CD14-positive monocyte (primary cell): Measurements from ENCODE around the gene ABI3. TPM values are rescaled to one million over a fixed set of nuclear protein-coding genes. Genes with fewer than 3 reads are reported as not detected.
A peak's percentile ranks its signal among the peaks of the same experiment; 100 is the strongest.

Experiments used
- DNase-seq, 3 donors: peaks; one replicate each; pipeline ENCODE4 v3.0.0-alpha.2; 2011 to 2022
- H2AFZ ChIP-seq: 2 replicates; pipeline ENCODE4 v1.6.0; 2012; ENCODE audit warnings: mild to moderate bottlenecking, low read depth, low read length, inconsistent platforms; ENCODE audit not compliant: insufficient read depth, poor library complexity, severe bottlenecking
- H3K27ac ChIP-seq, 2 donors: 1 replicate in 1 of 2; 2 replicates in 1 of 2; pipeline ENCODE4 v1.5.1; 2012 to 2013; ENCODE audit warnings: low read length in 2 of 2, control low read depth in 1 of 2, inconsistent platforms in 1 of 2, low read depth in 1 of 2, mild to moderate bottlenecking in 1 of 2
- H3K27me3 ChIP-seq, 2 donors: one replicate each; pipeline versions ENCODE4 v1.6.0 to v1.6.1; 2011 to 2013; ENCODE audit warnings: low read length in 2 of 2; ENCODE audit not compliant: control insufficient read depth in 2 of 2, insufficient read depth in 2 of 2
- H3K36me3 ChIP-seq, 2 donors: replicated peaks in 1 of 2; 1 replicate in 1 of 2; 2 replicates in 1 of 2; pipeline versions ENCODE4 v1.5.1 to v1.6.1; 2012 to 2013; ENCODE audit warnings: low read length in 2 of 2, control low read depth in 1 of 2, inconsistent platforms in 1 of 2, mild to moderate bottlenecking in 1 of 2; ENCODE audit not compliant: insufficient read depth in 2 of 2, control insufficient read depth in 1 of 2
- H3K4me1 ChIP-seq, 2 donors: 1 replicate in 1 of 2; 2 replicates in 1 of 2; pipeline versions ENCODE4 v1.5.1 to v1.6.1; 2012 to 2013; ENCODE audit warnings: low read length in 2 of 2, control low read depth in 1 of 2, inconsistent platforms in 1 of 2, mild to moderate bottlenecking in 1 of 2, moderate library complexity in 1 of 2; ENCODE audit not compliant: insufficient read depth in 2 of 2, control insufficient read depth in 1 of 2
- H3K4me2 ChIP-seq: replicated peaks from 2 replicates; pipeline ENCODE3; 2012; ENCODE audit warnings: low read length, moderate library complexity, mild to moderate bottlenecking; ENCODE audit not compliant: poor library complexity, severe bottlenecking; ENCODE audit errors: extremely low read depth
- H3K4me3 ChIP-seq, 3 experiments: fragments of 200-600 bp in 1 of 3; sonication (generic) in 1 of 3; replicated peaks in 1 of 3; 1 replicate in 2 of 3; 2 replicates in 1 of 3; pipeline ENCODE4 v1.5.1; 2011 to 2013; ENCODE audit warnings: low read length in 3 of 3, mild to moderate bottlenecking in 3 of 3, control low read depth in 2 of 3, low read depth in 2 of 3, inconsistent platforms in 1 of 3, moderate library complexity in 1 of 3
- H3K79me2 ChIP-seq: 2 replicates; pipeline ENCODE4 v1.6.0; 2012; ENCODE audit warnings: mild to moderate bottlenecking, control low read depth, inconsistent platforms, low read length, moderate library complexity; ENCODE audit not compliant: insufficient read depth
- H3K9ac ChIP-seq: 2 replicates; pipeline ENCODE4 v1.6.0; 2017; ENCODE audit warnings: low read length, mild to moderate bottlenecking; ENCODE audit not compliant: insufficient read depth, poor library complexity, severe bottlenecking
- H3K9me3 ChIP-seq, 2 donors: replicated peaks in 1 of 2; 1 replicate in 1 of 2; 2 replicates in 1 of 2; pipeline versions ENCODE4 v1.5.1 to v1.6.1; 2012 to 2013; ENCODE audit warnings: low read length in 2 of 2, control low read depth in 1 of 2; ENCODE audit not compliant: control insufficient read depth in 1 of 2, insufficient read depth in 1 of 2
- H4K20me1 ChIP-seq: 2 replicates; pipeline ENCODE4 v1.6.0; 2012; ENCODE audit warnings: mild to moderate bottlenecking, low read length, control low read depth, moderate library complexity; ENCODE audit not compliant: insufficient read depth
- H3K27ac Mint-ChIP-seq, 7 donors: one replicate each; pipeline ENCODE4 v1.8.0; 2020; ENCODE audit warnings: mild to moderate bottlenecking in 7 of 7, mixed read lengths in 7 of 7, moderate library complexity in 6 of 7, inconsistent platforms in 2 of 7
- H3K27me3 Mint-ChIP-seq, 3 donors: one replicate each; pipeline ENCODE4 v1.8.0; 2021 to 2022; ENCODE audit warnings: low read depth in 3 of 3, mild to moderate bottlenecking in 3 of 3, mixed read lengths in 3 of 3, moderate library complexity in 3 of 3, inconsistent platforms in 1 of 3
- H3K36me3 Mint-ChIP-seq, 2 donors: one replicate each; pipeline ENCODE4 v1.8.0; 2020; ENCODE audit warnings: mixed read lengths in 2 of 2, inconsistent platforms in 1 of 2, mild to moderate bottlenecking in 1 of 2
- H3K4me1 Mint-ChIP-seq: one replicate; pipeline ENCODE4 v1.8.0; 2020; ENCODE audit warnings: mild to moderate bottlenecking, mixed read lengths
- H3K4me3 Mint-ChIP-seq, 2 donors: one replicate each; pipeline ENCODE4 v1.8.0; 2020; ENCODE audit warnings: mild to moderate bottlenecking in 2 of 2, mixed read lengths in 2 of 2, moderate library complexity in 1 of 2
- H3K9me3 Mint-ChIP-seq, 7 donors: one replicate each; pipeline ENCODE4 v1.8.0; 2020 to 2022; ENCODE audit warnings: mixed read lengths in 7 of 7, mild to moderate bottlenecking in 6 of 7, moderate library complexity in 6 of 7, inconsistent platforms in 2 of 7
- CTCF ChIP-seq: fragments of 200-600 bp; IDR thresholded peaks from one replicate; pipeline ENCODE4 v1.8.0; 2022; ENCODE audit warnings: antibody characterized with exemption, mild to moderate bottlenecking
- WGBS: methylation state at CpG from one replicate; pipeline ENCODE4 v1.1.5; 2013; ENCODE audit warnings: missing lambda C conversion rate; ENCODE audit not compliant: insufficient coverage; 5-methylcytosine and 5-hydroxymethylcytosine counted together
- intact Hi-C, 2 donors: fragments of 100-400 bp; cut with micrococcal nuclease; formaldehyde crosslinking; loops; one replicate each; pipeline versions ENCODE4 v1.15.0 to v1.15.1; 2023
- polyA plus RNA-seq, 3 donors: library from polyadenylated mRNA; depleted of rRNA in 1 of 3; unstranded in 2 of 3; stranded (reverse) in 1 of 3; fragments of 300-500 nt in 2 of 3; fragments of >200 nt in 1 of 3; fragmentation: Illumina TruSeq in 2 of 3; gene quantifications; 1 replicate in 2 of 3; 2 replicates in 1 of 3; pipeline ENCODE4 v1.2.3, GENCODE V29; 2012 to 2021

The ABI3 gene
- polyA plus RNA-seq, 3 donors = 43.2 to 90.6 (median 73.2) TPM

GRCh38 chr17:49255125-49255524 lies 44.6 kb downstream of the ABI3 start:
- no peaks in the 10 kb centered on the region for H3K9me3 ChIP-seq
- H3K27me3 Mint-ChIP-seq = peaks cover 0 to 4% (median 2%) of the 10 kb centered on the region in 3 donors
- H3K4me2 ChIP-seq = no peak overlapping the region
- intact Hi-C loops = no loop called here
- H3K36me3 ChIP-seq = no peaks in the 10 kb centered on the region
- no peak overlapping the region for H3K27ac Mint-ChIP-seq
- TF ChIP-seq CTCF = no peak
- 75% methylated on average over 3 of the region's 5 CpGs for WGBS
- H3K27ac ChIP-seq = no peak overlapping the region
- peaks cover 36 to 44% of the 10 kb centered on the region in 2 donors for H3K4me1 ChIP-seq
- no peaks in the 10 kb centered on the region for H3K79me2 ChIP-seq
- H3K4me3 Mint-ChIP-seq = no peak overlapping the region
- no peaks in the 10 kb centered on the region for H4K20me1 ChIP-seq
- H3K4me3 ChIP-seq = no peak overlapping the region
- H3K4me1 Mint-ChIP-seq = peaks cover 44% of the 10 kb centered on the region
- H3K9ac ChIP-seq = no peak overlapping the region
- H3K9me3 Mint-ChIP-seq = no peaks in the 10 kb centered on the region
- peak in 1 of 3 donors; percentile 22 for DNase-seq
- no peaks in the 10 kb centered on the region for H3K27me3 ChIP-seq
- H3K36me3 Mint-ChIP-seq = peaks cover 8 to 13% of the 10 kb centered on the region in 2 donors
- H2AFZ ChIP-seq = no peak overlapping the region

GRCh38 chr17:49258394-49258793 lies 47.9 kb downstream of the ABI3 start:
- DNase-seq = no peak
- Histone ChIP-seq H3K79me2 (no peaks in the 10 kb centered on the region), H2AFZ (no peak overlapping the region), H3K9me3 (no peaks in the 10 kb centered on the region), H3K4me2 (no peak overlapping the region), H3K27me3 (no peaks in the 10 kb centered on the region), H3K9ac (no peak overlapping the region), H3K4me3 (no peak overlapping the region), H3K4me1 (peaks cover 22 to 30% of the 10 kb centered on the region in 2 donors), H3K27ac (no peak overlapping the region), H4K20me1 (no peaks in the 10 kb centered on the region), H3K36me3 (no peaks in the 10 kb centered on the region)
- Mint-ChIP-seq H3K36me3 (peaks cover 0 to 5% of the 10 kb centered on the region in 2 donors), H3K9me3 (peaks cover 0 to 1% (median 0%) of the 10 kb centered on the region in 7 donors), H3K27ac (no peak overlapping the region), H3K27me3 (peaks cover 0 to 8% (median 6%) of the 10 kb centered on the region in 3 donors), H3K4me1 (peaks cover 28% of the 10 kb centered on the region), H3K4me3 (no peak overlapping the region)
- intact Hi-C loops = no loop called here
- no peak for TF ChIP-seq CTCF
- WGBS = 100% methylated on average over 2 of the region's 3 CpGs
